HepG2 (cell line): ENCODE measurements around the gene GOT2. TPM values are rescaled to one million over a fixed set of nuclear protein-coding genes. Genes with fewer than 3 reads are reported as not detected.
A peak's percentile ranks its signal among the peaks of the same experiment; 100 is the strongest.

ENCODE experiments used
- ATM ChIP-seq: fragments of 450-650 bp; IDR thresholded peaks from 2 replicates; pipeline ENCODE4 v1.7.1; 2017; ENCODE audit warnings: mild to moderate bottlenecking, borderline replicate concordance
- CREB1 ChIP-seq, 2 experiments: fragments of 450-650 bp in 1 of 2; IDR thresholded peaks; 2 replicates each; pipeline ENCODE4 v1.6.1; 2016 to 2017; ENCODE audit warnings: control low read depth in 1 of 2, mild to moderate bottlenecking in 1 of 2, missing compliant biosample characterization in 1 of 2, missing genetic modification characterization in 1 of 2
- GATA4 ChIP-seq: sonication (generic); IDR thresholded peaks from 2 replicates; pipeline ENCODE4 v1.6.1; 2016; ENCODE audit warnings: antibody characterized with exemption, low read depth, borderline replicate concordance
- NR1H2 ChIP-seq: sonication (generic); formaldehyde crosslinking; IDR thresholded peaks from 2 replicates; pipeline ENCODE4 v1.8.1; 2022; ENCODE audit warnings: low read depth, missing genetic modification reagents, borderline replicate concordance
- PHF21A ChIP-seq: sonication (generic); formaldehyde crosslinking; IDR thresholded peaks from 2 replicates; pipeline ENCODE4 v1.5.0; 2020; ENCODE audit warnings: mild to moderate bottlenecking, missing genetic modification reagents
- SOX6 ChIP-seq, 2 experiments: fragments of 450-650 bp in 1 of 2; sonication (generic) in 1 of 2; formaldehyde crosslinking in 1 of 2; IDR thresholded peaks; 2 replicates each; pipeline versions ENCODE4 v1.4.0 to v1.6.1; 2017 to 2020; ENCODE audit warnings: antibody characterized with exemption in 1 of 2, mild to moderate bottlenecking in 1 of 2, missing genetic modification reagents in 1 of 2
- TBX3 ChIP-seq: fragments of 450-650 bp; IDR thresholded peaks from 2 replicates; pipeline ENCODE4 v1.6.1; 2017; ENCODE audit warnings: antibody characterized with exemption, mild to moderate bottlenecking, inconsistent platforms, borderline replicate concordance
- TCF12 ChIP-seq, 2 experiments: fragments of 450-650 bp in 1 of 2; sonication (generic) in 1 of 2; formaldehyde crosslinking in 1 of 2; IDR thresholded peaks; 2 replicates each; pipeline versions ENCODE4 v1.6.1 to v1.8.0; 2017 to 2022; ENCODE audit warnings: antibody characterized with exemption in 1 of 2, mild to moderate bottlenecking in 1 of 2, missing genetic modification reagents in 1 of 2, moderate library complexity in 1 of 2
- ZNF253 ChIP-seq: sonication (generic); formaldehyde crosslinking; IDR thresholded peaks from 2 replicates; pipeline ENCODE4 v1.8.0; 2022; ENCODE audit warnings: mild to moderate bottlenecking, missing genetic modification reagents, borderline replicate concordance
- ZNF512 ChIP-seq: sonication (generic); formaldehyde crosslinking; IDR thresholded peaks from 2 replicates; pipeline ENCODE4 v1.4.0; 2020; ENCODE audit warnings: mild to moderate bottlenecking, missing genetic modification reagents
- ZNF792 ChIP-seq: IDR thresholded peaks from 2 replicates; pipeline ENCODE4 v1.6.1; 2016
- polyA plus RNA-seq, 8 experiments: library from polyadenylated mRNA; depleted of rRNA in 3 of 8; stranded (reverse) in 7 of 8; unstranded in 1 of 8; fragments of >200 nt; fragmentation: Illumina TruSeq in 4 of 8; extraction: Trizol in 4 of 8; gene quantifications; 2 replicates each; pipeline versions ENCODE4 v1.2.1 to v1.2.3, GENCODE V29; 2011 to 2016; ENCODE audit warnings: low read depth in 4 of 8, missing spikeins in 1 of 8, mixed read lengths in 1 of 8; ENCODE audit not compliant: insufficient read depth in 1 of 8
- total RNA-seq, 5 experiments: library from RNA; depleted of rRNA; stranded (reverse); fragments of >200 nt; fragmentation: Illumina TruSeq; extraction: Trizol; gene quantifications; 2 replicates each; pipeline ENCODE4 v1.2.3, GENCODE V29; 2016; ENCODE audit warnings: low read depth in 1 of 5
- TF ChIP-seq, protein P1 (sequence below), 2 experiments: fragments of 450-650 bp in 1 of 2; sonication (generic) in 1 of 2; formaldehyde crosslinking in 1 of 2; IDR thresholded peaks; 2 replicates each; pipeline versions ENCODE4 v1.6.1 to v1.8.0; 2016 to 2022; ENCODE audit warnings: antibody characterized with exemption in 1 of 2, mild to moderate bottlenecking in 1 of 2, missing genetic modification reagents in 1 of 2
- TF ChIP-seq, protein P2 (sequence below): sonication (generic); formaldehyde crosslinking; IDR thresholded peaks from 2 replicates; pipeline ENCODE4 v1.4.0; 2020; ENCODE audit warnings: missing genetic modification reagents, borderline replicate concordance

GOT2 gene
- total and polyA plus RNA-seq, 2 of the 13 experiments (the other 11 are each of a cell fraction or from before 2014, with no cell fraction given), result 32.6 to 121 TPM

GRCh38 chr16:58685084-58685449 lies 49.0 kb downstream of the GOT2 start (continued):
- TF ChIP-seq, protein P1, sequence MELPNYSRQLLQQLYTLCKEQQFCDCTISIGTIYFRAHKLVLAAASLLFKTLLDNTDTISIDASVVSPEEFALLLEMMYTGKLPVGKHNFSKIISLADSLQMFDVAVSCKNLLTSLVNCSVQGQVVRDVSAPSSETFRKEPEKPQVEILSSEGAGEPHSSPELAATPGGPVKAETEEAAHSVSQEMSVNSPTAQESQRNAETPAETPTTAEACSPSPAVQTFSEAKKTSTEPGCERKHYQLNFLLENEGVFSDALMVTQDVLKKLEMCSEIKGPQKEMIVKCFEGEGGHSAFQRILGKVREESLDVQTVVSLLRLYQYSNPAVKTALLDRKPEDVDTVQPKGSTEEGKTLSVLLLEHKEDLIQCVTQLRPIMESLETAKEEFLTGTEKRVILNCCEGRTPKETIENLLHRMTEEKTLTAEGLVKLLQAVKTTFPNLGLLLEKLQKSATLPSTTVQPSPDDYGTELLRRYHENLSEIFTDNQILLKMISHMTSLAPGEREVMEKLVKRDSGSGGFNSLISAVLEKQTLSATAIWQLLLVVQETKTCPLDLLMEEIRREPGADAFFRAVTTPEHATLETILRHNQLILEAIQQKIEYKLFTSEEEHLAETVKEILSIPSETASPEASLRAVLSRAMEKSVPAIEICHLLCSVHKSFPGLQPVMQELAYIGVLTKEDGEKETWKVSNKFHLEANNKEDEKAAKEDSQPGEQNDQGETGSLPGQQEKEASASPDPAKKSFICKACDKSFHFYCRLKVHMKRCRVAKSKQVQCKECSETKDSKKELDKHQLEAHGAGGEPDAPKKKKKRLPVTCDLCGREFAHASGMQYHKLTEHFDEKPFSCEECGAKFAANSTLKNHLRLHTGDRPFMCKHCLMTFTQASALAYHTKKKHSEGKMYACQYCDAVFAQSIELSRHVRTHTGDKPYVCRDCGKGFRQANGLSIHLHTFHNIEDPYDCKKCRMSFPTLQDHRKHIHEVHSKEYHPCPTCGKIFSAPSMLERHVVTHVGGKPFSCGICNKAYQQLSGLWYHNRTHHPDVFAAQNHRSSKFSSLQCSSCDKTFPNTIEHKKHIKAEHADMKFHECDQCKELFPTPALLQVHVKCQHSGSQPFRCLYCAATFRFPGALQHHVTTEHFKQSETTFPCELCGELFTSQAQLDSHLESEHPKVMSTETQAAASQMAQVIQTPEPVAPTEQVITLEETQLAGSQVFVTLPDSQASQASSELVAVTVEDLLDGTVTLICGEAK (IDR thresholded peaks at IDR 0.05), result no peak
- TF ChIP-seq, protein P1 (CRISPR knock-in tag; IDR thresholded peaks at IDR 0.05), result no peak
- TF ChIP-seq PHF21A (CRISPR knock-in tag) (no peak), ZNF253 (CRISPR knock-in tag) (no peak), SOX6 (IDR thresholded peaks at IDR 0.05) (no peak), SOX6 (CRISPR knock-in tag; IDR thresholded peaks at IDR 0.05) (no peak; the same call in 1 of the 2 replicates), NR1H2 (CRISPR knock-in tag) (no peak), CREB1 (IDR thresholded peaks at IDR 0.05) (peak; percentile 65), CREB1 (CRISPR knock-in tag; IDR thresholded peaks at IDR 0.05) (no peak), ZNF792 (CRISPR knock-in tag) (peak; percentile 12; the same call in 1 of the 2 replicates), TCF12 (IDR thresholded peaks at IDR 0.05) (no peak), TCF12 (CRISPR knock-in tag; IDR thresholded peaks at IDR 0.05) (peak; percentile 59; the same call in 1 of the 2 replicates), ZNF512 (CRISPR knock-in tag) (no peak), TBX3 (no peak), ATM (no peak), GATA4 (no peak)
- TF ChIP-seq, protein P2, sequence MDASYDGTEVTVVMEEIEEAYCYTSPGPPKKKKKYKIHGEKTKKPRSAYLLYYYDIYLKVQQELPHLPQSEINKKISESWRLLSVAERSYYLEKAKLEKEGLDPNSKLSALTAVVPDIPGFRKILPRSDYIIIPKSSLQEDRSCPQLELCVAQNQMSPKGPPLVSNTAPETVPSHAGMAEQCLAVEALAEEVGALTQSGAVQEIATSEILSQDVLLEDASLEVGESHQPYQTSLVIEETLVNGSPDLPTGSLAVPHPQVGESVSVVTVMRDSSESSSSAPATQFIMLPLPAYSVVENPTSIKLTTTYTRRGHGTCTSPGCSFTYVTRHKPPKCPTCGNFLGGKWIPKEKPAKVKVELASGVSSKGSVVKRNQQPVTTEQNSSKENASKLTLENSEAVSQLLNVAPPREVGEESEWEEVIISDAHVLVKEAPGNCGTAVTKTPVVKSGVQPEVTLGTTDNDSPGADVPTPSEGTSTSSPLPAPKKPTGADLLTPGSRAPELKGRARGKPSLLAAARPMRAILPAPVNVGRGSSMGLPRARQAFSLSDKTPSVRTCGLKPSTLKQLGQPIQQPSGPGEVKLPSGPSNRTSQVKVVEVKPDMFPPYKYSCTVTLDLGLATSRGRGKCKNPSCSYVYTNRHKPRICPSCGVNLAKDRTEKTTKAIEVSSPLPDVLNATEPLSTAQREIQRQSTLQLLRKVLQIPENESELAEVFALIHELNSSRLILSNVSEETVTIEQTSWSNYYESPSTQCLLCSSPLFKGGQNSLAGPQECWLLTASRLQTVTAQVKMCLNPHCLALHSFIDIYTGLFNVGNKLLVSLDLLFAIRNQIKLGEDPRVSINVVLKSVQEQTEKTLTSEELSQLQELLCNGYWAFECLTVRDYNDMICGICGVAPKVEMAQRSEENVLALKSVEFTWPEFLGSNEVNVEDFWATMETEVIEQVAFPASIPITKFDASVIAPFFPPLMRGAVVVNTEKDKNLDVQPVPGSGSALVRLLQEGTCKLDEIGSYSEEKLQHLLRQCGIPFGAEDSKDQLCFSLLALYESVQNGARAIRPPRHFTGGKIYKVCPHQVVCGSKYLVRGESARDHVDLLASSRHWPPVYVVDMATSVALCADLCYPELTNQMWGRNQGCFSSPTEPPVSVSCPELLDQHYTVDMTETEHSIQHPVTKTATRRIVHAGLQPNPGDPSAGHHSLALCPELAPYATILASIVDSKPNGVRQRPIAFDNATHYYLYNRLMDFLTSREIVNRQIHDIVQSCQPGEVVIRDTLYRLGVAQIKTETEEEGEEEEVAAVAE (CRISPR knock-in tag), result no peak
